Esophagus muscularis mucosa (tissue), 4 donors: ENCODE measurements around the gene ATG12.

ENCODE experiments used
- CTCF ChIP-seq, 3 experiments: fragments of 200-600 bp in 2 of 3; fragments of 450-650 bp in 1 of 3; sonication (generic) in 2 of 3; IDR thresholded peaks; one replicate each; pipeline ENCODE4 v1.5.1; 2017 to 2019; ENCODE audit warnings: antibody characterized with exemption in 3 of 3, mild to moderate bottlenecking in 2 of 3, moderate library complexity in 1 of 3
- EP300 ChIP-seq: sonication (generic); formaldehyde crosslinking; IDR thresholded peaks from one replicate; pipeline ENCODE4 v1.6.1; 2017; ENCODE audit warnings: antibody characterized with exemption
- POLR2A ChIP-seq: fragments of 450-650 bp; IDR thresholded peaks from one replicate; pipeline ENCODE4 v1.6.1; 2017; ENCODE audit warnings: antibody characterized with exemption, moderate library complexity, mild to moderate bottlenecking, low read depth
- POLR2AphosphoS5 ChIP-seq, 2 donors: sonication (generic); formaldehyde crosslinking; IDR thresholded peaks; one replicate each; pipeline ENCODE4 v1.6.1; 2017; ENCODE audit warnings: antibody characterized with exemption in 2 of 2

DNA sequence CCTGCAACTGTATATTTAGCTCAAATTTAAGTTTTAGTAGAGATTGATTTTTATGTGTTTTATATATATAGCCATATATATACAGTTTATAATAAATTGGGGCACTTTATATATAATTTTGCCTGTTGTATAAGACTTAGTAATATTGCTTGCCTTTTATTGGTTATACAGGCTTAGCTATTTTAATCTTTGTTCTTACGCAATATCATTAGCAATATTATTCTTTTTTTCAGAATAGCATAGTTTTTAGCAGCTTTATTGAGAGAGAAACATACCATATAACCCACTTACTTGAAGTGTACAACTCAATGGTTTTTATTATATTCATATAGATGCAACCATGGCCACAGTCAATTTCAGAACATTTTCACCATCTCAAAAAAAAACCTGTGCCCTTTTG, 52.9 kb downstream of the ATG12 start:
- TF ChIP-seq CTCF (IDR thresholded peaks at IDR 0.05) (no peak), POLR2A (no peak), EP300 (no peak), POLR2AphosphoS5 (IDR thresholded peaks at IDR 0.05) (no peak)
